GM23338 (cell line): ENCODE measurements around the gene ADAT3. TPM values are rescaled to one million over a fixed set of nuclear protein-coding genes. Genes with fewer than 3 reads are reported as not detected.

ENCODE experiments used
- ATAC-seq: fragments of 200-7000 bp; cut with Tn5 transposase; 3 replicates; pipeline ENCODE4 v1.9.1; 2020
- DNase-seq: peaks from one replicate; pipeline ENCODE4 v3.0.0-alpha.2; 2015; ENCODE audit warnings: low spot score
- H2AFZ ChIP-seq: fragments of 200-600 bp; sonication (generic); 2 replicates; pipeline ENCODE4 v1.8.0; 2016; ENCODE audit warnings: antibody characterized with exemption, mild to moderate bottlenecking, moderate library complexity
- H3F3A ChIP-seq: fragments of 200-600 bp; sonication (generic); replicated peaks from 2 replicates; pipeline ENCODE4 v1.8.0; 2017; ENCODE audit warnings: antibody characterized with exemption, mixed run types, low read depth
- H3K27ac ChIP-seq: fragments of 200-600 bp; sonication (generic); 2 replicates; pipeline ENCODE4 v1.6.1; 2016; ENCODE audit warnings: low read depth
- H3K27me3 ChIP-seq: fragments of 200-600 bp; sonication (generic); 2 replicates; pipeline ENCODE4 v1.8.0; 2016; ENCODE audit warnings: mild to moderate bottlenecking, mixed run types, moderate library complexity; ENCODE audit not compliant: insufficient read depth
- H3K36me3 ChIP-seq: fragments of 200-600 bp; sonication (generic); 2 replicates; pipeline ENCODE4 v1.8.0; 2016; ENCODE audit warnings: mild to moderate bottlenecking; ENCODE audit not compliant: insufficient read depth
- H3K4me1 ChIP-seq: fragments of 200-600 bp; sonication (generic); 2 replicates; pipeline ENCODE4 v1.8.0; 2016; ENCODE audit warnings: mild to moderate bottlenecking, moderate library complexity; ENCODE audit not compliant: insufficient read depth
- H3K4me2 ChIP-seq: fragments of 200-600 bp; sonication (generic); 2 replicates; pipeline ENCODE4 v1.7.1; 2017; ENCODE audit warnings: mixed run types
- H3K4me3 ChIP-seq: fragments of 200-600 bp; sonication (generic); 2 replicates; pipeline ENCODE4 v1.6.1; 2016; ENCODE audit warnings: mixed run types
- H3K79me2 ChIP-seq: fragments of 200-600 bp; sonication (generic); replicated peaks from 2 replicates; pipeline ENCODE4 v1.8.0; 2017; ENCODE audit warnings: mild to moderate bottlenecking; ENCODE audit not compliant: insufficient read depth
- H3K9me2 ChIP-seq: fragments of 200-600 bp; sonication (generic); 2 replicates; pipeline ENCODE4 v1.8.0; 2017; ENCODE audit not compliant: insufficient read depth
- H4K20me1 ChIP-seq: fragments of 200-600 bp; sonication (generic); replicated peaks from 2 replicates; pipeline ENCODE4 v1.8.0; 2017; ENCODE audit warnings: mild to moderate bottlenecking; ENCODE audit not compliant: insufficient read depth
- H3K27ac Mint-ChIP-seq: 2 replicates; pipeline ENCODE4 v1.8.0; 2020; ENCODE audit warnings: inconsistent platforms, mild to moderate bottlenecking, moderate library complexity, mixed read lengths
- H3K27me3 Mint-ChIP-seq: 3 replicates; pipeline ENCODE4 v1.8.0; 2022; ENCODE audit warnings: low read depth, mild to moderate bottlenecking, moderate library complexity, mixed read lengths, inconsistent platforms; ENCODE audit not compliant: insufficient read depth, poor library complexity
- H3K36me3 Mint-ChIP-seq: 3 replicates; pipeline ENCODE4 v1.8.0; 2021; ENCODE audit warnings: low read depth, mild to moderate bottlenecking, inconsistent platforms, moderate library complexity, mixed read lengths
- H3K4me1 Mint-ChIP-seq: 3 replicates; pipeline ENCODE4 v1.8.0; 2020; ENCODE audit warnings: mild to moderate bottlenecking, inconsistent platforms, mixed read lengths
- H3K4me3 Mint-ChIP-seq: 3 replicates; pipeline ENCODE4 v1.8.0; 2021; ENCODE audit warnings: moderate library complexity, mild to moderate bottlenecking, inconsistent platforms, mixed read lengths
- H3K9me3 Mint-ChIP-seq: 3 replicates; pipeline ENCODE4 v1.8.0; 2020; ENCODE audit warnings: moderate library complexity, mild to moderate bottlenecking, inconsistent platforms, mixed read lengths
- CREB1 ChIP-seq: fragments of 250-450 bp; sonication (Bioruptor Pico); IDR thresholded peaks from 2 replicates; pipeline ENCODE4 v1.5.0; 2020; ENCODE audit warnings: low read depth, mild to moderate bottlenecking, moderate library complexity
- NANOG ChIP-seq: IDR thresholded peaks from 2 replicates; pipeline ENCODE4 v1.6.1; 2016; ENCODE audit warnings: antibody characterized with exemption, borderline replicate concordance
- POLR2AphosphoS5 ChIP-seq: IDR thresholded peaks from 2 replicates; pipeline ENCODE4 v1.6.1; 2016; ENCODE audit warnings: antibody characterized with exemption, low read depth
- STAT1 ChIP-seq: IDR thresholded peaks from one replicate; pipeline ENCODE4 v1.6.1; 2016; ENCODE audit warnings: antibody characterized with exemption; ENCODE audit not compliant: unreplicated experiment
- ZNF114 ChIP-seq: fragments of 250-450 bp; sonication (Bioruptor Pico); IDR thresholded peaks from 2 replicates; pipeline ENCODE4 v1.5.0; 2020; ENCODE audit warnings: mild to moderate bottlenecking, moderate library complexity
- ZNF462 ChIP-seq: fragments of 250-450 bp; sonication (Bioruptor Pico); IDR thresholded peaks from 2 replicates; pipeline ENCODE4 v1.5.0; 2020; ENCODE audit warnings: mild to moderate bottlenecking, moderate library complexity
- long read RNA-seq: library from polyadenylated mRNA; unstranded; transcript quantifications from one replicate; pipeline ENCODE4 v2.0.0, GENCODE V29; 2020; ENCODE audit not compliant: unreplicated experiment
- polyA plus RNA-seq: library from polyadenylated mRNA; unstranded; fragments of >200 nt; fragmentation: Nextera tagmentation; extraction: Ambion mirVana; gene quantifications from 2 replicates; pipeline ENCODE4 v1.2.1, GENCODE V29; 2016
- total RNA-seq: library from RNA; depleted of rRNA; stranded (reverse); fragments of >200 nt; shearing (Covaris generic); gene quantifications from 2 replicates; pipeline ENCODE4 v1.2.3, GENCODE V29; 2014; rRNA removed
- TF ChIP-seq, protein P1 (sequence below): IDR thresholded peaks from 2 replicates; pipeline ENCODE4 v1.6.1; 2016; ENCODE audit warnings: antibody characterized with exemption
- TF ChIP-seq, protein P2 (sequence below): IDR thresholded peaks from one replicate; pipeline ENCODE4 v1.6.1; 2018; ENCODE audit warnings: antibody characterized with exemption; ENCODE audit not compliant: unreplicated experiment

Gene ADAT3
- total RNA-seq (10.6 and 12.4 TPM in 2 replicates), polyA plus RNA-seq (7.8 and 7.9 TPM in 2 replicates)
- long read RNA-seq, partial matches to known transcripts: 0 of 7 reads
- long read RNA-seq, other reads (novel, unspliced or antisense): 4 of 7 reads

- DNase-seq (peak; percentile 99), ATAC-seq (peak; percentile 93)
- peaks cover 4% of the 10 kb centered on the region; the same call in 1 of the 3 replicates for H3K9me3 Mint-ChIP-seq
- Histone ChIP-seq H4K20me1 (peaks cover 7% of the 10 kb centered on the region), H3K4me3 (peak within 1 kb of the TSS; percentile 70), H3K9me2 (no peaks in the 10 kb centered on the region), H3F3A (peaks cover 20% of the 10 kb centered on the region), H2AFZ (0 out of 2 replicates have a peak within 1 kb of the TSS, but pooled peaks have one; percentile 64), H3K4me1 (peaks cover 12% of the 10 kb centered on the region), H3K4me2 (peak within 1 kb of the TSS; percentile 90), H3K27me3 (no peaks in the 10 kb centered on the region), H3K36me3 (no peaks in the 10 kb centered on the region), H3K79me2 (peaks cover 47% of the 10 kb centered on the region), H3K27ac (peak within 1 kb of the TSS; percentile 82)
- peaks cover 21% of the 10 kb centered on the region for H3K4me1 Mint-ChIP-seq
- H3K36me3 Mint-ChIP-seq: peaks cover 11% of the 10 kb centered on the region
- peaks cover 24% of the 10 kb centered on the region for H3K27me3 Mint-ChIP-seq
- peak within 1 kb of the TSS; percentile 81 for H3K4me3 Mint-ChIP-seq
- peak within 1 kb of the TSS; percentile 97 for H3K27ac Mint-ChIP-seq
- TF ChIP-seq POLR2AphosphoS5 (peak; percentile 80), CREB1 (CRISPR knock-in tag) (peak; percentile 77)
- TF ChIP-seq, protein P1, sequence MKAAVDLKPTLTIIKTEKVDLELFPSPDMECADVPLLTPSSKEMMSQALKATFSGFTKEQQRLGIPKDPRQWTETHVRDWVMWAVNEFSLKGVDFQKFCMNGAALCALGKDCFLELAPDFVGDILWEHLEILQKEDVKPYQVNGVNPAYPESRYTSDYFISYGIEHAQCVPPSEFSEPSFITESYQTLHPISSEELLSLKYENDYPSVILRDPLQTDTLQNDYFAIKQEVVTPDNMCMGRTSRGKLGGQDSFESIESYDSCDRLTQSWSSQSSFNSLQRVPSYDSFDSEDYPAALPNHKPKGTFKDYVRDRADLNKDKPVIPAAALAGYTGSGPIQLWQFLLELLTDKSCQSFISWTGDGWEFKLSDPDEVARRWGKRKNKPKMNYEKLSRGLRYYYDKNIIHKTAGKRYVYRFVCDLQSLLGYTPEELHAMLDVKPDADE: peak; percentile 84
- TF ChIP-seq, protein P2, sequence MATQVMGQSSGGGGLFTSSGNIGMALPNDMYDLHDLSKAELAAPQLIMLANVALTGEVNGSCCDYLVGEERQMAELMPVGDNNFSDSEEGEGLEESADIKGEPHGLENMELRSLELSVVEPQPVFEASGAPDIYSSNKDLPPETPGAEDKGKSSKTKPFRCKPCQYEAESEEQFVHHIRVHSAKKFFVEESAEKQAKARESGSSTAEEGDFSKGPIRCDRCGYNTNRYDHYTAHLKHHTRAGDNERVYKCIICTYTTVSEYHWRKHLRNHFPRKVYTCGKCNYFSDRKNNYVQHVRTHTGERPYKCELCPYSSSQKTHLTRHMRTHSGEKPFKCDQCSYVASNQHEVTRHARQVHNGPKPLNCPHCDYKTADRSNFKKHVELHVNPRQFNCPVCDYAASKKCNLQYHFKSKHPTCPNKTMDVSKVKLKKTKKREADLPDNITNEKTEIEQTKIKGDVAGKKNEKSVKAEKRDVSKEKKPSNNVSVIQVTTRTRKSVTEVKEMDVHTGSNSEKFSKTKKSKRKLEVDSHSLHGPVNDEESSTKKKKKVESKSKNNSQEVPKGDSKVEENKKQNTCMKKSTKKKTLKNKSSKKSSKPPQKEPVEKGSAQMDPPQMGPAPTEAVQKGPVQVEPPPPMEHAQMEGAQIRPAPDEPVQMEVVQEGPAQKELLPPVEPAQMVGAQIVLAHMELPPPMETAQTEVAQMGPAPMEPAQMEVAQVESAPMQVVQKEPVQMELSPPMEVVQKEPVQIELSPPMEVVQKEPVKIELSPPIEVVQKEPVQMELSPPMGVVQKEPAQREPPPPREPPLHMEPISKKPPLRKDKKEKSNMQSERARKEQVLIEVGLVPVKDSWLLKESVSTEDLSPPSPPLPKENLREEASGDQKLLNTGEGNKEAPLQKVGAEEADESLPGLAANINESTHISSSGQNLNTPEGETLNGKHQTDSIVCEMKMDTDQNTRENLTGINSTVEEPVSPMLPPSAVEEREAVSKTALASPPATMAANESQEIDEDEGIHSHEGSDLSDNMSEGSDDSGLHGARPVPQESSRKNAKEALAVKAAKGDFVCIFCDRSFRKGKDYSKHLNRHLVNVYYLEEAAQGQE: no peak
These were observed at the start of gene ADAT3, which contains the start of gene SCAMP4 for GRCh38 chr19:1905110-1905862. Gene ADAT3 (plus strand): TSS chr19:1905399. CDS start chr19:1912048, 6,649 bp downstream. Gene SCAMP4 (plus strand): TSS chr19:1905399. CDS start chr19:1915020, 9,621 bp downstream.

DNA sequence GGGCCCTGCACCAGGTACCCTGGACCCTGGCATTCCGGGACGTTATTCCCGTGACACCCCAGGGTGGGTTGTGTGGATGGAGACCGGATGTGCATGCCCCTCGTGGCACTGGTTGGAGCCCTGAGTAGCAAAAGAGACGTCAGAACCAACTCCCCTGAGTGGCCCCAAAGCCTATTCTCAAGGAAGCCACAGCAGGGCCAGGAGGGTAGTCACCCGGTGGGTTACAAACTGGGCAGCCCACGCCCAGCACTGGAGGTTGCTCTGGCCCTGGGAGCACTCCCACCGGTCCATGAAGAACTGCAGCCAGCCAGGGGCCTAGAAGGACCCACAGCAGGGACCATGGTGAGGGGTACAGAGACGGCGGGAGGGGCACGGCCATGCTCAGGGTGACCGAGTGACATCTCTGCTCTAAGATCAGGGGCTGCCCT lies 49.4 kb upstream of the ADAT3 start:
- ATAC-seq: no peak
- Histone ChIP-seq H2AFZ (no peak overlapping the region), H3F3A (peaks cover 14% of the 10 kb centered on the region), H3K9me2 (no peaks in the 10 kb centered on the region), H3K4me1 (peaks cover 57% of the 10 kb centered on the region), H3K27me3 (no peaks in the 10 kb centered on the region), H3K4me2 (peak overlapping the region; percentile 98), H3K79me2 (peaks cover 39% of the 10 kb centered on the region), H3K4me3 (peak overlapping the region; percentile 74), H4K20me1 (peaks cover 20% of the 10 kb centered on the region; the same call in 1 of the 2 replicates), H3K36me3 (no peaks in the 10 kb centered on the region), H3K27ac (peak overlapping the region; percentile 72; the same call in 1 of the 2 replicates)
- Mint-ChIP-seq H3K27me3 (peaks cover 19% of the 10 kb centered on the region), H3K9me3 (no peaks in the 10 kb centered on the region), H3K36me3 (peaks cover 5% of the 10 kb centered on the region; the same call in 1 of the 3 replicates), H3K27ac (no peak overlapping the region), H3K4me3 (peak overlapping the region; percentile 44; the same call in 2 of the 3 replicates), H3K4me1 (peaks cover 55% of the 10 kb centered on the region)
- no peak for DNase-seq
- TF ChIP-seq POLR2AphosphoS5: no peak
- TF ChIP-seq CREB1 (CRISPR knock-in tag): no peak
- no peak for TF ChIP-seq ZNF462
- no peak for TF ChIP-seq ZNF114
- no peak for TF ChIP-seq STAT1
- TF ChIP-seq NANOG: no peak
